GM19238 (cell line): ENCODE measurements around the gene NME8.

Experiments
- DNase-seq: peaks from one replicate; pipeline ENCODE4 v3.0.0; 2011; ENCODE audit warnings: low spot score; ENCODE audit not compliant: insufficient read length

The NME8 gene

GRCh38 chr7:37933018-37933566, 84.7 kb downstream of the NME8 start:
- no peak for DNase-seq

DNA sequence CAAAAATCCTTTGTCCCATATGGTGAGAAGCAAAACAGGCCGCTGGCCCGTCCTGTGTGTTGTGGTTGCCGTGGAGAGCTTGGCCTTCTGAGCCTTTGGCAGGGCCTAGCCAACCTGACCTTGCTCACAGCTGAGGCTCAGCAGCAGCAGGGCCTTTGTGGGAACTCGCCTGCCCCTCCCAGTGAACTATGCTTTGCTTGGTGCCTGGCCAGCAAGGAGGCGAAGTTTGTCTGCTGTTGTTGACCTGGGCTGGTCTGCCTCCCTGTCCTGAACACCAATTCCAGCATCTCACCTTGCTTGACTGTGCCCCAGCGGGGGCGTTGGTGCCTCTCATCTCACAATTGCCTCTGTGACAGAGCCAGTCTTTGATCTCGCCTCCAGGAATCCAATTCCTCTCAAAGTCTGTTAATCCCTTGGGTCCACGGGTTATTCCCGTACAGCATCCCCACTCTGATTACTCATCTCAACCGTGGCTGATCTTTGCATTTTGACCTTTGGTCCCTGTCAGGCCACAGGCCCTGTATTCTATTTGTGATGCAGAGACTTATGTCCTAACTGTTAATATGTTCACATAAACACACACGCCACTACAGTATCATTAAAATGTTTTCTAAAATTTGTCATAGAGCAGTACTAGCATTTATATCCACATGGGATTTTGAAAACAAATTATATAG, 94.7 kb downstream of the NME8 start:
- DNase-seq: no peak

- no peak for DNase-seq
Measured at GRCh38 chr7:37943905-37944736, 95.7 kb downstream of the NME8 start.

DNA sequence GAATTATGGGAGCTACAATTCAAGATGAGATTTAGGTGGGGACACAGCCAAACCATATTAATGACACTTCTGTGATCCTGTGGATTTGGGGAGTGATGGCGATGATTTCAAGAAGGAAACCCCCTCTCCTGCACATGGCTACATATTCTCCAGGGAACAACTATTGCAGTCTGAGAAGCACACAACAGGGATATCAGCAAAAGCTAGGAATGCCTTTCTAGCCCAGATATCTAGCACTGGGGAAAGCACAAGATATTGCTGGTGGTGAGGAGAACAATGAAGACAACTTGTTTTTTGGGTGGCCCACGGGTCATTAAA, 96.3 kb downstream of the NME8 start:
- no peak for DNase-seq

DNA sequence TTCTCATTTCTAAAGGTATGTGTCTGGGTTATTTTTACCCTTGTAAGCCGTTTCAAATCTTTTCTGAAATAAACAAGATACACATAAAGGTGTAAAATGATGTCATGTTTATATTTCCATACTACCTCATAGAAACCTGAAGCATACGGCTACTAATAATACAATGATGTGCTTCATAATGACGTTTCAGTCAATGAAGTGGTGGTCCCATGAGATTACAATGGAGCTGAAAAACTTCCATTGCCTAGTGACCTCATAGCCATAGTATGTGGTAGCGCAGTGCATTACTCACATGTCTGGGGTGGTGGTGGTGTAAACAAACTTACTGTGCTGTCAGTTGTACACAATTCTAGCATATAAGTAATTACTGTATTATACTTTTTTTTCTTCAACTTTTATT, 96.9 kb downstream of the NME8 start:
- DNase-seq: no peak

- no peak for DNase-seq
Measured at GRCh38 chr7:37947138-37947940, 98.9 kb downstream of the NME8 start.

GRCh38 chr7:37947941-37948210, 99.5 kb downstream of the NME8 start:
- no peak for DNase-seq
